Superior temporal gyrus (tissue), 1 donor: ENCODE measurements around the gene COX10.
"Not testable (repeated sequence)": the region's sequence is repeated elsewhere in the genome, so short reads cannot be mapped to it uniquely, and the experiment has no call there.

ENCODE experiments used
- DNase-seq: peaks from one replicate; pipeline ENCODE4 v3.0.0-alpha.2; 2016; ENCODE audit errors: extremely low spot score

The COX10 gene

GRCh38 chr17:14177801-14178200 lies 108.5 kb downstream of the COX10 start:
- not testable (repeated sequence) for DNase-seq

GRCh38 chr17:14179951-14180350 lies 110.6 kb downstream of the COX10 start:
- not testable (repeated sequence) for DNase-seq

GRCh38 chr17:14182084-14182483 lies 112.8 kb downstream of the COX10 start:
- DNase-seq = not testable (repeated sequence)

GRCh38 chr17:14184536-14184935 lies 115.2 kb downstream of the COX10 start:
- DNase-seq = not testable (repeated sequence)

- DNase-seq = not testable (repeated sequence)
Observed at GRCh38 chr17:14186443-14186842, 117.1 kb downstream of the COX10 start.

GRCh38 chr17:14190774-14191173 lies 121.5 kb downstream of the COX10 start:
- DNase-seq = not testable (repeated sequence)

- DNase-seq = not testable (repeated sequence)
Observed at GRCh38 chr17:14191469-14191868, 122.2 kb downstream of the COX10 start.

GRCh38 chr17:14192039-14192438 lies 122.7 kb downstream of the COX10 start:
- not testable (repeated sequence) for DNase-seq

- DNase-seq = not testable (repeated sequence)
Observed at GRCh38 chr17:14192636-14193344, 123.5 kb downstream of the COX10 start.

- DNase-seq = no peak
Observed at GRCh38 chr17:14196377-14196997, 127.2 kb downstream of the COX10 start.

GRCh38 chr17:14197057-14197456 lies 127.8 kb downstream of the COX10 start:
- no peak for DNase-seq

GRCh38 chr17:14197586-14197985 lies 128.3 kb downstream of the COX10 start:
- DNase-seq = no peak

GRCh38 chr17:14198013-14198412 lies 128.7 kb downstream of the COX10 start:
- no peak for DNase-seq

GRCh38 chr17:14198575-14198974 lies 129.3 kb downstream of the COX10 start:
- DNase-seq = peak; percentile 6

GRCh38 chr17:14199601-14200000 lies 130.3 kb downstream of the COX10 start:
- DNase-seq = no peak

GRCh38 chr17:14200354-14200753 lies 131.1 kb downstream of the COX10 start:
- no peak for DNase-seq

GRCh38 chr17:14201021-14201987 lies 132.0 kb downstream of the COX10 start:
- DNase-seq = no peak

- no peak for DNase-seq
Observed at GRCh38 chr17:14201988-14202380, 132.7 kb downstream of the COX10 start.

- DNase-seq = no peak
Observed at GRCh38 chr17:14202388-14203166, 133.3 kb downstream of the COX10 start.

- no peak for DNase-seq
Observed at GRCh38 chr17:14203388-14203787, 134.1 kb downstream of the COX10 start.

- no peak for DNase-seq
Observed at GRCh38 chr17:14204084-14204483, 134.8 kb downstream of the COX10 start.
